Fibroblast of skin of right quadriceps (primary cell): ENCODE results near the gene RCBTB2.

ENCODE experiments used
- DNase-seq: peaks from one replicate; pipeline ENCODE4 v3.0.0-alpha.2; 2013

The RCBTB2 gene

GRCh38 chr13:48492470-48493065 is 40.3 kb downstream of the RCBTB2 start:
- DNase-seq: peak; percentile 62

GRCh38 chr13:48492096-48492440 is 40.8 kb downstream of the RCBTB2 start:
- no peak for DNase-seq

GRCh38 chr13:48491423-48492095 is 41.3 kb downstream of the RCBTB2 start:
- peak; percentile 15 for DNase-seq

GRCh38 chr13:48490241-48490640 is 42.6 kb downstream of the RCBTB2 start:
- no peak for DNase-seq

GRCh38 chr13:48489666-48490065 is 43.2 kb downstream of the RCBTB2 start:
- no peak for DNase-seq

- no peak for DNase-seq
Observed at GRCh38 chr13:48488995-48489394, 43.9 kb downstream of the RCBTB2 start.

GRCh38 chr13:48487968-48488367 is 44.9 kb downstream of the RCBTB2 start:
- DNase-seq: no peak

GRCh38 chr13:48486836-48487235 is 46.0 kb downstream of the RCBTB2 start:
- DNase-seq: no peak

- DNase-seq: no peak
Observed at GRCh38 chr13:48486362-48486761, 46.5 kb downstream of the RCBTB2 start.

GRCh38 chr13:48485432-48485831 is 47.4 kb downstream of the RCBTB2 start:
- DNase-seq: no peak

GRCh38 chr13:48483575-48483974 is 49.3 kb downstream of the RCBTB2 start:
- DNase-seq: no peak

- DNase-seq: peak; percentile 65
Observed at GRCh38 chr13:48478391-48478790, 54.5 kb downstream of the RCBTB2 start.

- no peak for DNase-seq
Observed at GRCh38 chr13:48477191-48477855, 55.6 kb downstream of the RCBTB2 start.

GRCh38 chr13:48476686-48477085 is 56.2 kb downstream of the RCBTB2 start:
- DNase-seq: no peak

GRCh38 chr13:48476215-48476614 is 56.7 kb downstream of the RCBTB2 start:
- DNase-seq: no peak

- DNase-seq: no peak
Observed at GRCh38 chr13:48475230-48475629, 57.6 kb downstream of the RCBTB2 start.

GRCh38 chr13:48457578-48458242 is 75.2 kb downstream of the RCBTB2 start:
- no peak for DNase-seq

- DNase-seq: no peak
Observed at GRCh38 chr13:48456546-48456945, 76.3 kb downstream of the RCBTB2 start.

GRCh38 chr13:48451196-48451595 is 81.7 kb downstream of the RCBTB2 start:
- peak; percentile 76 for DNase-seq

- DNase-seq: peak; percentile 13
Observed at GRCh38 chr13:48449656-48450055, 83.2 kb downstream of the RCBTB2 start.

GRCh38 chr13:48448959-48449614 is 83.8 kb downstream of the RCBTB2 start:
- peak; percentile 63 for DNase-seq

- no peak for DNase-seq
Observed at GRCh38 chr13:48448285-48448958, 84.5 kb downstream of the RCBTB2 start.

GRCh38 chr13:48446464-48446863 is 86.4 kb downstream of the RCBTB2 start:
- DNase-seq: peak; percentile 65
